DND-41 (cell line): ENCODE data around the gene TMPRSS3.

Experiments
- CTCF ChIP-seq: IDR thresholded peaks from 2 replicates; pipeline ENCODE4 v1.5.1; 2012; ENCODE audit warnings: borderline replicate concordance, low read length, moderate library complexity, mild to moderate bottlenecking; ENCODE audit not compliant: poor library complexity, severe bottlenecking; ENCODE audit errors: extremely low read depth
- EZH2 ChIP-seq: IDR thresholded peaks from 3 replicates; pipeline ENCODE4 v1.6.1; 2012; ENCODE audit warnings: borderline replicate concordance, low read depth, mild to moderate bottlenecking, moderate library complexity, low read length, inconsistent platforms; ENCODE audit not compliant: severe bottlenecking

GRCh38 chr21:42438316-42439205 lies 42.7 kb upstream of the TMPRSS3 start:
- TF ChIP-seq CTCF (no peak), EZH2 (no peak)
